ENCODE results near the gene CSNK1E. TPM values are rescaled to one million over a fixed set of nuclear protein-coding genes. Genes with fewer than 3 reads are reported as not detected.

Gene CSNK1E
- total and polyA plus RNA-seq, 2 experiments from 2014 or later = 85.8 to 123 TPM

- 94% methylated on average over 26 of the region's 26 CpGs for WGBS (ENCODE audit: low lambda C conversion rate, missing lambda C conversion rate)
- peaks cover 33% of the 10 kb centered on the region for H4K20me1 ChIP-seq (ENCODE audit: insufficient read depth, poor library complexity, severe bottlenecking)
- no peaks in the 10 kb centered on the region for H3K9me3 ChIP-seq (ENCODE audit: low read depth)
- no peaks in the 10 kb centered on the region for H3K27me3 ChIP-seq
- H3K4me2 ChIP-seq = no peak overlapping the region
- H3K4me1 ChIP-seq (ENCODE audit: insufficient read depth) = no peaks in the 10 kb centered on the region
- H3K9me2 ChIP-seq (replicated peaks; ENCODE audit: insufficient read depth) = no peaks in the 10 kb centered on the region
- peaks cover 60% of the 10 kb centered on the region for H3K79me2 ChIP-seq
- H2AFZ ChIP-seq = no peak overlapping the region
- no peak for TF ChIP-seq EZH2phosphoT487 (IDR thresholded peaks at IDR 0.05; ENCODE audit: low read depth, severe bottlenecking, unreplicated experiment)
- TF ChIP-seq CTCF (IDR thresholded peaks at IDR 0.05; ENCODE audit: poor library complexity) = no peak
- no peak for TF ChIP-seq EZH2 (IDR thresholded peaks at IDR 0.05; ENCODE audit: borderline replicate concordance)
- DNase-seq (ENCODE audit: low spot score) = no peak
- H3K36me3 ChIP-seq (replicated peaks; ENCODE audit: insufficient read depth, low read depth) = no peaks in the 10 kb centered on the region
- no peak overlapping the region for H3K27ac ChIP-seq
- no peak overlapping the region for H3K4me3 ChIP-seq
Measured at GRCh38 chr22:38300197-38300945, 16.9 kb downstream of the CSNK1E start.

GRCh38 chr22:38299770-38300102 is 17.5 kb downstream of the CSNK1E start:
- Histone ChIP-seq H4K20me1 (ENCODE audit: insufficient read depth, poor library complexity, severe bottlenecking) (peaks cover 27% of the 10 kb centered on the region), H3K4me1 (ENCODE audit: insufficient read depth) (no peaks in the 10 kb centered on the region), H3K4me3 (no peak overlapping the region), H3K79me2 (peaks cover 55% of the 10 kb centered on the region), H3K36me3 (replicated peaks; ENCODE audit: insufficient read depth, low read depth) (no peaks in the 10 kb centered on the region), H3K27me3 (no peaks in the 10 kb centered on the region), H3K4me2 (no peak overlapping the region), H3K9me2 (replicated peaks; ENCODE audit: insufficient read depth) (no peaks in the 10 kb centered on the region), H3K9me3 (ENCODE audit: low read depth) (no peaks in the 10 kb centered on the region), H2AFZ (no peak overlapping the region), H3K27ac (peak overlapping the region; percentile 73)
- no peak for DNase-seq (ENCODE audit: low spot score)
- no peak for TF ChIP-seq EZH2phosphoT487 (IDR thresholded peaks at IDR 0.05; ENCODE audit: low read depth, severe bottlenecking, unreplicated experiment)
- TF ChIP-seq CTCF (IDR thresholded peaks at IDR 0.05; ENCODE audit: poor library complexity) = no peak
- no peak for TF ChIP-seq EZH2 (IDR thresholded peaks at IDR 0.05; ENCODE audit: borderline replicate concordance)
- WGBS (ENCODE audit: low lambda C conversion rate, missing lambda C conversion rate) = 91% methylated on average over 12 of the region's 12 CpGs

- H3K27me3 ChIP-seq = no peaks in the 10 kb centered on the region
- no peak for TF ChIP-seq EZH2phosphoT487 (IDR thresholded peaks at IDR 0.05; ENCODE audit: low read depth, severe bottlenecking, unreplicated experiment)
- no peak for TF ChIP-seq EZH2 (IDR thresholded peaks at IDR 0.05; ENCODE audit: borderline replicate concordance)
- peak; percentile 31 for TF ChIP-seq CTCF (IDR thresholded peaks at IDR 0.05; ENCODE audit: poor library complexity)
- H2AFZ ChIP-seq = no peak overlapping the region
- no peaks in the 10 kb centered on the region for H3K36me3 ChIP-seq (replicated peaks; ENCODE audit: insufficient read depth, low read depth)
- 81% methylated on average over 25 of the region's 25 CpGs for WGBS (ENCODE audit: low lambda C conversion rate, missing lambda C conversion rate)
- H3K9me3 ChIP-seq (ENCODE audit: low read depth) = no peaks in the 10 kb centered on the region
- H3K4me2 ChIP-seq = no peak overlapping the region
- H3K4me1 ChIP-seq (ENCODE audit: insufficient read depth) = no peaks in the 10 kb centered on the region
- H3K4me3 ChIP-seq = no peak overlapping the region
- peak overlapping the region; percentile 68 for H3K27ac ChIP-seq
- peak; percentile 75 for DNase-seq (ENCODE audit: low spot score)
- H3K79me2 ChIP-seq = peaks cover 43% of the 10 kb centered on the region
- H3K9me2 ChIP-seq (replicated peaks; ENCODE audit: insufficient read depth) = no peaks in the 10 kb centered on the region
- H4K20me1 ChIP-seq (ENCODE audit: insufficient read depth, poor library complexity, severe bottlenecking) = peaks cover 14% of the 10 kb centered on the region
Measured at GRCh38 chr22:38298312-38299005, 18.8 kb downstream of the CSNK1E start.
